Activated naive CD4-positive, alpha-beta T cell treated with anti-CD3 and anti-CD28 coated beads, Interleukin-2, amount 50 U/mL, for 24 hours (primary cell): Measurements from ENCODE around the gene AK2.
"Not testable (repeated sequence)": the region's sequence is repeated elsewhere in the genome, so short reads cannot be mapped to it uniquely, and the experiment has no call there.

ENCODE experiments used
- H3K27ac Mint-ChIP-seq: one replicate; pipeline ENCODE4 v1.8.0; 2021; ENCODE audit warnings: mild to moderate bottlenecking, mixed read lengths
- H3K27me3 Mint-ChIP-seq: one replicate; pipeline ENCODE4 v1.8.0; 2021; ENCODE audit warnings: mixed read lengths
- H3K36me3 Mint-ChIP-seq: one replicate; pipeline ENCODE4 v1.8.0; 2021; ENCODE audit warnings: mixed read lengths
- H3K4me1 Mint-ChIP-seq: one replicate; pipeline ENCODE4 v1.8.0; 2021; ENCODE audit warnings: mixed read lengths
- H3K4me3 Mint-ChIP-seq: one replicate; pipeline ENCODE4 v1.8.0; 2021; ENCODE audit warnings: mild to moderate bottlenecking, mixed read lengths
- H3K9me3 Mint-ChIP-seq: one replicate; pipeline ENCODE4 v1.8.0; 2021; ENCODE audit warnings: mixed read lengths

Gene AK2

GRCh38 chr1:33001282-33001681, 35.4 kb downstream of the AK2 start:
- Mint-ChIP-seq H3K4me3 (no peak overlapping the region), H3K27ac (no peak overlapping the region), H3K36me3 (no peaks in the 10 kb centered on the region), H3K27me3 (no peaks in the 10 kb centered on the region), H3K9me3 (no peaks in the 10 kb centered on the region), H3K4me1 (peaks cover 28% of the 10 kb centered on the region)

GRCh38 chr1:33000427-33001026, 36.2 kb downstream of the AK2 start:
- Mint-ChIP-seq H3K9me3 (no peaks in the 10 kb centered on the region), H3K4me1 (peaks cover 25% of the 10 kb centered on the region), H3K36me3 (no peaks in the 10 kb centered on the region), H3K4me3 (no peak overlapping the region), H3K27ac (no peak overlapping the region), H3K27me3 (no peaks in the 10 kb centered on the region)

GRCh38 chr1:32998997-32999396, 37.7 kb downstream of the AK2 start:
- Mint-ChIP-seq H3K27ac (no peak overlapping the region), H3K4me3 (no peak overlapping the region), H3K4me1 (peaks cover 14% of the 10 kb centered on the region), H3K27me3 (no peaks in the 10 kb centered on the region), H3K36me3 (no peaks in the 10 kb centered on the region), H3K9me3 (no peaks in the 10 kb centered on the region)

- Mint-ChIP-seq H3K36me3 (no peaks in the 10 kb centered on the region), H3K4me3 (no peak overlapping the region), H3K27me3 (no peaks in the 10 kb centered on the region), H3K4me1 (peaks cover 11% of the 10 kb centered on the region), H3K9me3 (no peaks in the 10 kb centered on the region), H3K27ac (peak overlapping the region; percentile 23)
These were observed 38.6 kb downstream of the AK2 start for GRCh38 chr1:32998064-32998463.

- no peak overlapping the region for H3K4me3 Mint-ChIP-seq
- peak overlapping the region; percentile 23 for H3K27ac Mint-ChIP-seq
- H3K27me3 Mint-ChIP-seq = no peaks in the 10 kb centered on the region
- peaks cover 14% of the 10 kb centered on the region for H3K4me1 Mint-ChIP-seq
- H3K9me3 Mint-ChIP-seq = no peaks in the 10 kb centered on the region
- no peaks in the 10 kb centered on the region for H3K36me3 Mint-ChIP-seq
These were observed 39.2 kb downstream of the AK2 start for GRCh38 chr1:32997381-32997891.

- H3K9me3 Mint-ChIP-seq, H3K36me3 Mint-ChIP-seq, H3K27ac Mint-ChIP-seq, H3K27me3 Mint-ChIP-seq, H3K4me3 Mint-ChIP-seq: not testable (repeated sequence)
- peaks cover 27% of the 10 kb centered on the region for H3K4me1 Mint-ChIP-seq
These were observed 43.4 kb downstream of the AK2 start for GRCh38 chr1:32993324-32993636.

GRCh38 chr1:32992489-32993323, 44.0 kb downstream of the AK2 start:
- H3K27me3 Mint-ChIP-seq = no peaks in the 10 kb centered on the region
- H3K36me3 Mint-ChIP-seq = no peaks in the 10 kb centered on the region
- no peak overlapping the region for H3K4me3 Mint-ChIP-seq
- peaks cover 21% of the 10 kb centered on the region for H3K4me1 Mint-ChIP-seq
- peak overlapping the region; percentile 44 for H3K27ac Mint-ChIP-seq
- no peaks in the 10 kb centered on the region for H3K9me3 Mint-ChIP-seq

- H3K27ac Mint-ChIP-seq = peak overlapping the region; percentile 44
These were observed 44.7 kb downstream of the AK2 start for GRCh38 chr1:32991819-32992488.

GRCh38 chr1:32991386-32991785, 45.3 kb downstream of the AK2 start:
- Mint-ChIP-seq H3K9me3 (no peaks in the 10 kb centered on the region), H3K27me3 (no peaks in the 10 kb centered on the region), H3K4me1 (peaks cover 18% of the 10 kb centered on the region), H3K27ac (no peak overlapping the region), H3K36me3 (no peaks in the 10 kb centered on the region), H3K4me3 (no peak overlapping the region)

More at GRCh38 chr1:32991819-32992488, 44.7 kb downstream of the AK2 start:
- Mint-ChIP-seq H3K9me3 (no peaks in the 10 kb centered on the region), H3K4me3 (no peak overlapping the region), H3K36me3 (no peaks in the 10 kb centered on the region), H3K4me1 (peaks cover 18% of the 10 kb centered on the region), H3K27me3 (no peaks in the 10 kb centered on the region)

GRCh38 chr1:32990887-32991286, 45.8 kb downstream of the AK2 start:
- Mint-ChIP-seq H3K4me1 (peaks cover 18% of the 10 kb centered on the region), H3K4me3 (no peak overlapping the region), H3K9me3 (no peaks in the 10 kb centered on the region), H3K36me3 (no peaks in the 10 kb centered on the region), H3K27me3 (no peaks in the 10 kb centered on the region), H3K27ac (no peak overlapping the region)

- Mint-ChIP-seq H3K9me3 (no peaks in the 10 kb centered on the region), H3K36me3 (no peaks in the 10 kb centered on the region), H3K27me3 (no peaks in the 10 kb centered on the region), H3K4me3 (no peak overlapping the region), H3K27ac (peak overlapping the region; percentile 8), H3K4me1 (peaks cover 18% of the 10 kb centered on the region)
These were observed 47.3 kb downstream of the AK2 start for GRCh38 chr1:32989160-32990050.

GRCh38 chr1:32988665-32989064, 48.0 kb downstream of the AK2 start:
- no peaks in the 10 kb centered on the region for H3K36me3 Mint-ChIP-seq
- H3K4me3 Mint-ChIP-seq = no peak overlapping the region
- H3K27ac Mint-ChIP-seq = no peak overlapping the region
- H3K9me3 Mint-ChIP-seq = no peaks in the 10 kb centered on the region
- no peaks in the 10 kb centered on the region for H3K27me3 Mint-ChIP-seq
- peaks cover 18% of the 10 kb centered on the region for H3K4me1 Mint-ChIP-seq

GRCh38 chr1:32985226-32985625, 51.5 kb downstream of the AK2 start:
- no peaks in the 10 kb centered on the region for H3K27me3 Mint-ChIP-seq
- no peaks in the 10 kb centered on the region for H3K36me3 Mint-ChIP-seq
- no peak overlapping the region for H3K27ac Mint-ChIP-seq
- H3K4me3 Mint-ChIP-seq = no peak overlapping the region
- H3K4me1 Mint-ChIP-seq = peaks cover 35% of the 10 kb centered on the region
- no peaks in the 10 kb centered on the region for H3K9me3 Mint-ChIP-seq

GRCh38 chr1:32984455-32985171, 52.1 kb downstream of the AK2 start:
- Mint-ChIP-seq H3K4me3 (no peak overlapping the region), H3K36me3 (no peaks in the 10 kb centered on the region), H3K27me3 (no peaks in the 10 kb centered on the region), H3K9me3 (no peaks in the 10 kb centered on the region), H3K4me1 (peaks cover 37% of the 10 kb centered on the region), H3K27ac (no peak overlapping the region)

- peaks cover 32% of the 10 kb centered on the region for H3K4me1 Mint-ChIP-seq
These were observed 52.6 kb downstream of the AK2 start for GRCh38 chr1:32984090-32984454.

More at GRCh38 chr1:32984090-32984454, 52.6 kb downstream of the AK2 start:
- Mint-ChIP-seq H3K27me3 (no peaks in the 10 kb centered on the region), H3K9me3 (no peaks in the 10 kb centered on the region), H3K27ac (peak overlapping the region; percentile 51), H3K36me3 (no peaks in the 10 kb centered on the region), H3K4me3 (no peak overlapping the region)
